Activated naive CD4-positive, alpha-beta T cell treated with anti-CD3 and anti-CD28 coated beads for 36 hours (primary cell): ENCODE results near the gene CD40LG. TPM values are rescaled to one million over a fixed set of nuclear protein-coding genes. Genes with fewer than 3 reads are reported as not detected.

Experiments used
- total RNA-seq, 2 experiments: library from RNA; stranded (reverse); gene quantifications; one replicate each; pipeline ENCODE4 v1.2.3, GENCODE V29; 2021

Gene CD40LG
- total RNA-seq, 2 experiments from 2014 or later: 121 to 122 TPM

Other genes starting within 250 kb of the CD40LG start
- gene BRS3, start 160.2 kb upstream of the CD40LG start, total RNA-seq: not detected
- gene HTATSF1, start 150.6 kb upstream of the CD40LG start, total RNA-seq: 10 to 100 TPM; 38.9 to 40.4 TPM
- gene VGLL1, start 115.9 kb upstream of the CD40LG start, total RNA-seq: not detected
- gene ARHGEF6, start 132.8 kb downstream of the CD40LG start, total RNA-seq: 10 to 100 TPM; 56.1 to 58.5 TPM
- 100 to 1,000 TPM; 278 to 280 TPM for gene RBMX, start 232.6 kb downstream of the CD40LG start, total RNA-seq